HG02970 (cell line): Measurements from ENCODE around the gene JAML.

Source experiments
- ATAC-seq: cut with Tn5 transposase; IDR thresholded peaks from one replicate; pipeline ENCODE4 v1.9.1; 2021; ENCODE audit warnings: mild to moderate bottlenecking, moderate library complexity, moderate number of reproducible peaks; ENCODE audit not compliant: unreplicated experiment, low FRiP score

Gene JAML

GRCh38 chr11:118240999-118241763, 16.4 kb upstream of the JAML start:
- peak; percentile 58 for ATAC-seq

- no peak for ATAC-seq
These were observed 14.8 kb upstream of the JAML start for GRCh38 chr11:118239509-118240205.

GRCh38 chr11:118238929-118239328, 14.1 kb upstream of the JAML start:
- no peak for ATAC-seq

- ATAC-seq = no peak
These were observed 13.6 kb upstream of the JAML start for GRCh38 chr11:118238421-118238820.

GRCh38 chr11:118236170-118236569, 11.4 kb upstream of the JAML start:
- ATAC-seq = no peak

GRCh38 chr11:118234833-118235232, 10.0 kb upstream of the JAML start:
- ATAC-seq = no peak

- no peak for ATAC-seq
These were observed 9.0 kb upstream of the JAML start for GRCh38 chr11:118233850-118234249.

GRCh38 chr11:118233377-118233776, 8.6 kb upstream of the JAML start:
- no peak for ATAC-seq

GRCh38 chr11:118232659-118233058, 7.8 kb upstream of the JAML start:
- no peak for ATAC-seq

- ATAC-seq = no peak
These were observed 6.7 kb upstream of the JAML start for GRCh38 chr11:118231461-118231860.

- ATAC-seq = no peak
These were observed 5.3 kb upstream of the JAML start for GRCh38 chr11:118230088-118230487.

- ATAC-seq = no peak
These were observed 4.5 kb upstream of the JAML start for GRCh38 chr11:118229274-118229847.

GRCh38 chr11:118227865-118228785, 3.3 kb upstream of the JAML start:
- ATAC-seq = peak; percentile 46

- no peak for ATAC-seq
These were observed 2.0 kb upstream of the JAML start for GRCh38 chr11:118226781-118227180.

GRCh38 chr11:118226296-118226695, 1.5 kb upstream of the JAML start:
- no peak for ATAC-seq

- ATAC-seq = no peak
These were observed 819 bp downstream of the JAML start for GRCh38 chr11:118223992-118224391.

- ATAC-seq = no peak
These were observed 1.2 kb downstream of the JAML start for GRCh38 chr11:118223570-118223969.

- ATAC-seq = no peak
These were observed 2.4 kb downstream of the JAML start for GRCh38 chr11:118222437-118222836.

GRCh38 chr11:118221419-118221818, 3.4 kb downstream of the JAML start:
- no peak for ATAC-seq

GRCh38 chr11:118219732-118220131, 5.1 kb downstream of the JAML start:
- ATAC-seq = no peak

GRCh38 chr11:118219244-118219643, 5.6 kb downstream of the JAML start:
- no peak for ATAC-seq
